B cell (primary cell): ENCODE data around the gene ANKRD13D. TPM values are rescaled to one million over a fixed set of nuclear protein-coding genes. Genes with fewer than 3 reads are reported as not detected.
A peak's percentile ranks its signal among the peaks of the same experiment; 100 is the strongest.

Experiments
- ATAC-seq: fragments of 200-7000 bp; cut with Tn5 transposase; one replicate; pipeline ENCODE4 v1.10.0; 2021; ENCODE audit warnings: low read depth, mild to moderate bottlenecking, moderate number of reproducible peaks, moderate library complexity
- CTCF ChIA-PET: fragments of 350-600 bp; sonication (Branson Sonifier 250); formaldehyde crosslinking; loops from one replicate; lab custom pipeline; 2021; ENCODE audit warnings: antibody characterized with exemption, inconsistent platforms; lab: Charles Lee
- POLR2A ChIA-PET: fragments of 350-600 bp; sonication (Branson Sonifier 250); formaldehyde crosslinking; loops from one replicate; lab custom pipeline; 2021; ENCODE audit warnings: antibody characterized with exemption; lab: Charles Lee
- DNase-seq: peaks from one replicate; pipeline ENCODE4 v3.0.0; 2013
- H2AFZ ChIP-seq: 2 replicates; pipeline ENCODE4 v1.6.1; 2012; ENCODE audit warnings: mild to moderate bottlenecking, low read depth, low read length; ENCODE audit not compliant: insufficient read depth, poor library complexity, severe bottlenecking
- H3K27ac ChIP-seq, 2 donors: 1 replicate in 1 of 2; 2 replicates in 1 of 2; pipeline ENCODE4 v1.5.1; 2012 to 2013; ENCODE audit warnings: low read length in 2 of 2, mild to moderate bottlenecking in 2 of 2, moderate library complexity in 1 of 2
- H3K27me3 ChIP-seq, 4 experiments: fragments of 200-600 bp in 1 of 4; sonication (generic) in 1 of 4; replicated peaks in 1 of 4; 1 replicate in 2 of 4; 2 replicates in 2 of 4; pipeline versions ENCODE4 v1.6.1 to v1.7.0; 2013 to 2016; ENCODE audit warnings: low read length in 3 of 4, mild to moderate bottlenecking in 2 of 4, mixed read lengths in 1 of 4, moderate library complexity in 1 of 4; ENCODE audit not compliant: insufficient read depth in 4 of 4, control insufficient read depth in 3 of 4; ENCODE audit errors: control extremely low read depth in 1 of 4
- H3K36me3 ChIP-seq, 2 experiments: replicated peaks in 1 of 2; 1 replicate in 1 of 2; 2 replicates in 1 of 2; pipeline versions ENCODE4 v1.6.1 to v1.7.1; 2013; ENCODE audit warnings: low read length in 1 of 2; ENCODE audit not compliant: insufficient read depth in 2 of 2, control insufficient read depth in 1 of 2; ENCODE audit errors: control extremely low read depth in 1 of 2, extremely low read depth in 1 of 2
- H3K4me1 ChIP-seq, 2 donors: fragments of 200-600 bp in 1 of 2; sonication (generic) in 1 of 2; 1 replicate in 1 of 2; 2 replicates in 1 of 2; pipeline versions ENCODE4 v1.5.1 to v1.6.1; 2013 to 2017; ENCODE audit warnings: low read length in 2 of 2; ENCODE audit not compliant: control insufficient read depth in 2 of 2, insufficient read depth in 2 of 2
- H3K4me2 ChIP-seq: replicated peaks from 2 replicates; pipeline ENCODE3; 2012; ENCODE audit warnings: mild to moderate bottlenecking, low read depth, low read length; ENCODE audit not compliant: poor library complexity, severe bottlenecking
- H3K4me3 ChIP-seq, 5 experiments: fragments of 200-600 bp in 1 of 5; sonication (generic) in 1 of 5; 1 replicate in 3 of 5; 2 replicates in 2 of 5; pipeline versions ENCODE4 v1.5.1 to v1.7.0; 2011 to 2016; ENCODE audit warnings: low read length in 4 of 5, mild to moderate bottlenecking in 4 of 5, low read depth in 2 of 5, control low read depth in 1 of 5, moderate library complexity in 1 of 5; ENCODE audit not compliant: insufficient read depth in 1 of 5; ENCODE audit errors: control extremely low read depth in 1 of 5, extremely low read depth in 1 of 5
- H3K79me2 ChIP-seq: fragments of 200-600 bp; sonication (generic); one replicate; pipeline ENCODE4 v1.6.0; 2016; ENCODE audit warnings: low read length; ENCODE audit not compliant: control insufficient read depth, insufficient read depth
- H3K9ac ChIP-seq: fragments of 200-600 bp; sonication (generic); 2 replicates; pipeline ENCODE4 v1.6.1; 2017; ENCODE audit warnings: mild to moderate bottlenecking, low read length, moderate library complexity
- H3K9me3 ChIP-seq, 3 donors: one replicate each; pipeline versions ENCODE4 v1.6.1 to v1.7.1; 2013; ENCODE audit warnings: low read length in 2 of 3; ENCODE audit not compliant: control insufficient read depth in 2 of 3, insufficient read depth in 1 of 3; ENCODE audit errors: control extremely low read depth in 1 of 3
- H4K20me1 ChIP-seq: 2 replicates; pipeline ENCODE4 v1.6.0; 2012; ENCODE audit warnings: mild to moderate bottlenecking, low read length; ENCODE audit not compliant: insufficient read depth, control insufficient read depth, poor library complexity, severe bottlenecking
- H3K27ac Mint-ChIP-seq: one replicate; pipeline ENCODE4 v1.8.0; 2021; ENCODE audit warnings: mixed read lengths
- H3K27me3 Mint-ChIP-seq: one replicate; pipeline ENCODE4 v1.8.0; 2021; ENCODE audit warnings: mixed read lengths
- H3K4me1 Mint-ChIP-seq: one replicate; pipeline ENCODE4 v1.8.0; 2021; ENCODE audit warnings: mixed read lengths
- H3K4me3 Mint-ChIP-seq: one replicate; pipeline ENCODE4 v1.8.0; 2021; ENCODE audit warnings: mixed read lengths
- H3K9me3 Mint-ChIP-seq: one replicate; pipeline ENCODE4 v1.8.0; 2022; ENCODE audit warnings: mixed read lengths; ENCODE audit not compliant: insufficient read depth
- EZH2 ChIP-seq: IDR thresholded peaks from 2 replicates; pipeline ENCODE4 v1.6.1; 2012; ENCODE audit warnings: borderline replicate concordance, low read depth, mild to moderate bottlenecking, moderate library complexity, low read length; ENCODE audit not compliant: insufficient read depth, poor library complexity, severe bottlenecking
- WGBS: methylation state at CpG from one replicate; pipeline ENCODE4 v1.1.5; 2013; ENCODE audit warnings: missing lambda C conversion rate; ENCODE audit not compliant: insufficient coverage; 5-methylcytosine and 5-hydroxymethylcytosine counted together
- intact Hi-C: fragments of 100-400 bp; cut with micrococcal nuclease; formaldehyde crosslinking; loops from one replicate; pipeline ENCODE4 v1.10.0; 2022
- polyA plus RNA-seq: library from polyadenylated mRNA; depleted of rRNA; stranded (reverse); fragments of >200 nt; gene quantifications from 2 replicates; pipeline ENCODE4 v1.2.3, GENCODE V29; 2012
- total RNA-seq, 2 donors: library from RNA; stranded (reverse); fragments of 120-200 nt in 1 of 2; gene quantifications; 1 replicate in 1 of 2; 2 replicates in 1 of 2; pipeline versions ENCODE4 v1.2.3 to v1.2.4, GENCODE V29; 2013 to 2022
- TF ChIP-seq, protein P1 (sequence below): fragments of 200-600 bp; IDR thresholded peaks from one replicate; pipeline ENCODE4 v1.8.0; 2022; ENCODE audit warnings: antibody characterized with exemption, mild to moderate bottlenecking

The ANKRD13D gene
- total and polyA plus RNA-seq, 2 donors (not counting 1 experiment from before 2014, with no cell fraction given), result 189 to 252 TPM

DNA sequence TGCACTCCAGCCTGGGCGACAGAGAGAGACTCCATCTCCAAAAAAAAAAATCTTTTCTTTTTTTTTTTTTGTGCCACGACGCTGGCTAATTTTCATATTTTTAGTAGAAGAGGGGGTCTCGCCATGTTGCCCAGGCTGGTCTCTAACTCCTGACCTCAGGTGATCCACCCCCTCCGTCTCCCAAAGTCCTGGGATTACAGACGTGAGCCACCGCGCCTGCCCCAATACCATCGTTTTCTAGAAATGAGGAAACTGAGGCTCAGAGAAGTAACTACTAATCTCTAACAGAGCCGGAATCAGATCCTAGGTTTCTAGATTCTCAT, 27.7 kb downstream of the ANKRD13D start:
- Histone ChIP-seq H3K4me2 (peak overlapping the region; percentile 99), H3K9ac (peak overlapping the region; percentile 85), H4K20me1 (no peaks in the 10 kb centered on the region), H3K27me3 (no peaks in the 10 kb centered on the region), H3K4me1 (peaks cover 23 to 35% of the 10 kb centered on the region in 2 donors), H2AFZ (peak overlapping the region; percentile 99), H3K4me3 (peak overlapping the region; percentile 77 to 92 (median 87)), H3K36me3 (peaks cover 0 to 1% of the 10 kb centered on the region in 2 experiments), H3K79me2 (peaks cover 38% of the 10 kb centered on the region), H3K9me3 (no peaks in the 10 kb centered on the region), H3K27ac (peak overlapping the region; percentile 46 to 78)
- Mint-ChIP-seq H3K27me3 (no peaks in the 10 kb centered on the region), H3K4me1 (peaks cover 23% of the 10 kb centered on the region), H3K27ac (peak overlapping the region; percentile 97), H3K9me3 (no peaks in the 10 kb centered on the region), H3K4me3 (peak overlapping the region; percentile 89)
- POLR2A ChIA-PET, result interaction anchor here (0.6 to 2.4 kb wide), 16 partner anchors 23 to 167 kb away, joined by 3 to 22 read pairs (median 6); partner anchors contain the start of genes ANKRD13D, CLCF1 and POLD4
- CTCF ChIA-PET, result interaction anchor here (0.7 to 10.5 kb wide), 28 partner anchors 13 to 235 kb away, joined by 3 to 229 read pairs (median 7); partner anchors contain the start of genes ANKRD13D, GRK2, POLD4 and PPP1CA
- TF ChIP-seq, protein P1, sequence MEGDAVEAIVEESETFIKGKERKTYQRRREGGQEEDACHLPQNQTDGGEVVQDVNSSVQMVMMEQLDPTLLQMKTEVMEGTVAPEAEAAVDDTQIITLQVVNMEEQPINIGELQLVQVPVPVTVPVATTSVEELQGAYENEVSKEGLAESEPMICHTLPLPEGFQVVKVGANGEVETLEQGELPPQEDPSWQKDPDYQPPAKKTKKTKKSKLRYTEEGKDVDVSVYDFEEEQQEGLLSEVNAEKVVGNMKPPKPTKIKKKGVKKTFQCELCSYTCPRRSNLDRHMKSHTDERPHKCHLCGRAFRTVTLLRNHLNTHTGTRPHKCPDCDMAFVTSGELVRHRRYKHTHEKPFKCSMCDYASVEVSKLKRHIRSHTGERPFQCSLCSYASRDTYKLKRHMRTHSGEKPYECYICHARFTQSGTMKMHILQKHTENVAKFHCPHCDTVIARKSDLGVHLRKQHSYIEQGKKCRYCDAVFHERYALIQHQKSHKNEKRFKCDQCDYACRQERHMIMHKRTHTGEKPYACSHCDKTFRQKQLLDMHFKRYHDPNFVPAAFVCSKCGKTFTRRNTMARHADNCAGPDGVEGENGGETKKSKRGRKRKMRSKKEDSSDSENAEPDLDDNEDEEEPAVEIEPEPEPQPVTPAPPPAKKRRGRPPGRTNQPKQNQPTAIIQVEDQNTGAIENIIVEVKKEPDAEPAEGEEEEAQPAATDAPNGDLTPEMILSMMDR, result no peak
- no peak for TF ChIP-seq EZH2
- ATAC-seq (no peak), DNase-seq (no peak)
- no CpG with 5 or more reads among the region's 10 CpGs for WGBS
- intact Hi-C loops, result loop anchor here (1.0 kb wide), 8 partner anchors 28 to 236 kb away; partner anchors contain the start of genes ANKRD13D, GRK2 and POLD4

DNA sequence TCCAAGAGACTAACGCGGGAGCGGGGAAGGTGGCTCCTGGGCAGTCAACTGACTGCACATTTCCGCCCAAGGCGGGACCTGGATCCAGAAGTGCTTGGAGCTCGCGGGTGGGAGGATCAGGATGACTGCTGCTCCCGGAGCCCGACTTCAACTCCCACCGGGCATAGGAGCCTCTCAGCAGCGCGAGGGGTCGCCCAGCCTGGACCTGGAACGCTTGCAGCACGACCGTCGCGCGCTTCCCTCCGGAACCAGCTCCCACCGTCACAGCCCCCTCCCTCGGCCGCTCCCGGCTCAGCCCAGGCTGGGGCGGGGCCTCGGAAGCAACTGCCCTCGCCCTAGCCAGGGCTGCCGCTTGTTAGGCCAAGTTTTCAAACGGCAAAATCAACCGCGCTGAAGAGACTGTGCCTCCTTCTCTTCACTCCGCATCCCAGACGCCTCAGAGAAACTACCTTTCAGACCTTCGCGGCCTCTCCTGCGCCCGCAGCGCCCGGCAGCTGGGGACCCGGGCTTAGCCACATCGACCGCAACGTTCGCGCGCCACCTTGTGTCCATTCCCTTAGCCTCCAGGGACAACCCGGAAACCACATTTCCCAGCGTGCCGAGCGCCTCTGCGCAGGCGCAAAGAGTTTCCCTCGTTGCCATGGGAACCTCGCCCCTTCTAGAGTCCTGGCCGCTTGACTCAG, 28.2 kb downstream of the ANKRD13D start:
- ATAC-seq (peak; percentile 83), DNase-seq (peak; percentile 99)
- under 1% methylated on average over 55 of the region's 55 CpGs for WGBS
- peaks cover 22 to 33% of the 10 kb centered on the region in 2 donors for H3K4me1 ChIP-seq
- peaks cover 21% of the 10 kb centered on the region for H3K4me1 Mint-ChIP-seq
- H2AFZ ChIP-seq, result peak overlapping the region; percentile 99
- ChIA-PET CTCF (interaction anchor here (0.8 to 10.5 kb wide), 32 partner anchors 13 to 236 kb away, joined by 3 to 229 read pairs (median 7); partner anchors contain the start of genes ANKRD13D, GRK2, POLD4 and PPP1CA), POLR2A (interaction anchor here (0.6 to 2.4 kb wide), 18 partner anchors 8 to 134 kb away, joined by 3 to 22 read pairs (median 6); partner anchors contain the start of genes ANKRD13D, CLCF1 and POLD4)
- H3K9me3 ChIP-seq, result no peaks in the 10 kb centered on the region
- intact Hi-C loops, result loop anchor here (1.0 kb wide), 8 partner anchors 28 to 236 kb away; partner anchors contain the start of genes ANKRD13D, GRK2 and POLD4
- no peaks in the 10 kb centered on the region for H3K27me3 ChIP-seq
- H3K27ac ChIP-seq, result peak overlapping the region; percentile 46 to 78
- H3K27me3 Mint-ChIP-seq, result no peaks in the 10 kb centered on the region
- peak overlapping the region; percentile 99 for H3K4me2 ChIP-seq
- H3K79me2 ChIP-seq, result peaks cover 41% of the 10 kb centered on the region
- no peak for TF ChIP-seq EZH2
- TF ChIP-seq, protein P1, result peak; percentile 81
- H3K9ac ChIP-seq, result peak overlapping the region; percentile 85
- peaks cover 0 to 1% of the 10 kb centered on the region in 2 experiments for H3K36me3 ChIP-seq
- H4K20me1 ChIP-seq, result no peaks in the 10 kb centered on the region
- H3K9me3 Mint-ChIP-seq, result no peaks in the 10 kb centered on the region
- peak overlapping the region; percentile 77 to 92 (median 87) for H3K4me3 ChIP-seq
- H3K4me3 Mint-ChIP-seq, result peak overlapping the region; percentile 89
- peak overlapping the region; percentile 97 for H3K27ac Mint-ChIP-seq
